Stimulated activated memory B cell treated with anti-CD40 and anti-IgM and Interleukin-4, amounts not matched to agents 10 μg/mL and 1 μg/mL and 100 μg/mL, for 72 hours (primary cell): Measurements from ENCODE around the gene CNPY4.
A peak's percentile ranks its signal among the peaks of the same experiment; 100 is the strongest.
"Not testable (repeated sequence)": the region's sequence is repeated elsewhere in the genome, so short reads cannot be mapped to it uniquely, and the experiment has no call there.

ENCODE experiments used
- ATAC-seq: fragments of 150-1000 bp; cut with Tn5 transposase; 2 replicates; pipeline ENCODE4 v1.10.0; 2021
- H3K27ac Mint-ChIP-seq: one replicate; pipeline ENCODE4 v1.8.0; 2022; ENCODE audit warnings: mild to moderate bottlenecking, mixed read lengths
- H3K27me3 Mint-ChIP-seq: one replicate; pipeline ENCODE4 v1.8.0; 2022; ENCODE audit warnings: mixed read lengths
- H3K36me3 Mint-ChIP-seq: one replicate; pipeline ENCODE4 v1.8.0; 2022; ENCODE audit warnings: mixed read lengths
- H3K4me1 Mint-ChIP-seq: one replicate; pipeline ENCODE4 v1.8.0; 2022; ENCODE audit warnings: mixed read lengths
- H3K4me3 Mint-ChIP-seq: one replicate; pipeline ENCODE4 v1.8.0; 2022; ENCODE audit warnings: mild to moderate bottlenecking, moderate library complexity, mixed read lengths
- H3K9me3 Mint-ChIP-seq: one replicate; pipeline ENCODE4 v1.8.0; 2022; ENCODE audit warnings: mixed read lengths

CNPY4 gene

GRCh38 chr7:100146350-100146749 is 26.9 kb downstream of the CNPY4 start:
- not testable (repeated sequence) for H3K4me3 Mint-ChIP-seq, H3K27me3 Mint-ChIP-seq, H3K27ac Mint-ChIP-seq, H3K9me3 Mint-ChIP-seq, ATAC-seq, H3K36me3 Mint-ChIP-seq
- peaks cover 25% of the 10 kb centered on the region for H3K4me1 Mint-ChIP-seq

DNA sequence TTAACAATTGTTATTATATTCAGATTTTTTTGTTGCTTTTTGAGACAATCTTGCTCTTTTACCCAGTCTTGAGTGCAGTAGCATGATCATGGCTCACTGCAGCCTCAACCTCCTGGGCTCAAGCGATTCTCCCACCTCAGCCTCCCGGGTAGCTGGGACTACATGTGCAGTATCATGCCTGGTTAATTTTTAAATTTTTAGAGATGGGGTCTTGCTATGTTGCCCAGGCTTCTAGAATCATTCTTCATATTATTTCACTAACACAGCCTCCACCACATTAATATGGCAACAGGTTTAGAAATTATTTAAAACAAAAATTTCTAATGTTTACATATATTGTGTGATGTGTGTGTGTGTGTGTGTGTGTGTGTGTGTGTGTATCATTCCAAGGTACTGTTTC is 27.8 kb downstream of the CNPY4 start:
- no peak for ATAC-seq
- H3K27ac Mint-ChIP-seq = no peak overlapping the region
- peaks cover 29% of the 10 kb centered on the region for H3K4me1 Mint-ChIP-seq
- no peaks in the 10 kb centered on the region for H3K9me3 Mint-ChIP-seq
- no peaks in the 10 kb centered on the region for H3K27me3 Mint-ChIP-seq
- peaks cover 11% of the 10 kb centered on the region for H3K36me3 Mint-ChIP-seq
- H3K4me3 Mint-ChIP-seq = no peak overlapping the region

- Mint-ChIP-seq H3K36me3 (peaks cover 20% of the 10 kb centered on the region), H3K9me3 (no peaks in the 10 kb centered on the region), H3K4me3 (peak overlapping the region; percentile 97), H3K4me1 (peaks cover 38% of the 10 kb centered on the region), H3K27me3 (no peaks in the 10 kb centered on the region), H3K27ac (peak overlapping the region; percentile 96)
- ATAC-seq = no peak
Observed at GRCh38 chr7:100148225-100148558, 28.8 kb downstream of the CNPY4 start.

DNA sequence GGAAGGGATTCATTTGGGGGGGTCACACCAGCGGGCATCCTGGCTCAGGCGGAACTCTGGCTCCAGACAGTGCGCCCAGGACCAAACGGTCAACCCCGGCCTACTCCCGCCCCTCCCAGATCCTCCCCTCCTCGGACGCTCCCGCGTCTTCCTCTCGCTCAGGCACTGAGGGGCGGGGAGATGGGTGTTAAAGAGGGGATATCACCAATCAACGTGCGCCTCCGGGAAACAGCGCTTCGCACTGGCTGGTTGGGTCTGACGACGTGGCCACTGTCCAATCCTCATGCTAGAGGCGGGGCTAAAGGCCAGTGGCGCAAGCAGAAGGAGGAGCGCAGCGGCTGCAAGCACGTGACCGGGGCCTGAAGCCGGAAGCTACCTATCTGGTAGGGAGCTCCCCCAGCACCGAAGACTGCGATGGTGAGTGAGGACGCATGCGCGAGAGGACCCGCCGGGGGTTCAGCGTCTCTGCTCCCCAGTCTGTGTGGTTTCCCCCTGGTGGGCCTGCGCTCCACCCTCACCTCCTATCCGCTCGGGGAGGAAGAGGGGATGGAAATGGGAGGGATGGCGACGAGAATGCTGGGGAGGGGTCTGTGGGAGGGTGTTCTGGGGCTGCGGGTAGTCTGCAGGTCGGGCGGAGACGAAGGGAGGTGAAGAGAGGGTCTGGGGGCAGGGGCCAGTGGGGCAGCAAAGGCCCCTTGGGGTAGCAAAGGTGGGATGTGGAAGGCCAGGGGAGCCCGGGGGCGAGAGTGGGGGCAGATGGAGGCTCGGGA is 29.3 kb downstream of the CNPY4 start, which contains the start of gene LAMTOR4:
TSS of gene LAMTOR4 (plus strand) at position 360 of the 770 bp plus-strand sequence. CDS start at position 415, 55 bp downstream.
- peak; percentile 99 for ATAC-seq
- no peaks in the 10 kb centered on the region for H3K27me3 Mint-ChIP-seq
- peak within 1 kb of the TSS; percentile 97 for H3K4me3 Mint-ChIP-seq
- H3K4me1 Mint-ChIP-seq = peaks cover 41% of the 10 kb centered on the region
- H3K27ac Mint-ChIP-seq = peak within 1 kb of the TSS; percentile 96
- H3K36me3 Mint-ChIP-seq = peaks cover 20% of the 10 kb centered on the region
- H3K9me3 Mint-ChIP-seq = no peaks in the 10 kb centered on the region

DNA sequence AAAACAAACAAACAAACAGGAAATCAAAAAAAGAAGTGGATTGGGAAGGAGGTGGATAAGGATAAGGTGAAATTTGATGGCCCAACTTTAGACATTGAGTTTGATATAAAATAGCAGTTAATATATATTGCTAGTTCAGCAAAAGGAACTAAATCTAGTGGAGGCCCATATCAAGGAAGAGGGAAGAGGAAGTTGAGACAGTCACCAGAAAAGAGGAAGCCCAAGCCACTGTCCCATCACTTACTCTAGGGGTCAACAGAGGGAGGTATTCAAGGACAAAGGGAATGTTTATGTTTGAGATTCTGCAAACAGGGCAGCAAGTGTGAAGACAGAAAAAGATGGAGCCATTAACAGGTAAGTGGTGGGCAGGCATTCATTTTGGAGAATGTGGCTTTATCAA is 33.0 kb downstream of the CNPY4 start:
- Mint-ChIP-seq H3K36me3 (peaks cover 30% of the 10 kb centered on the region), H3K27me3 (no peaks in the 10 kb centered on the region), H3K4me1 (peaks cover 60% of the 10 kb centered on the region), H3K27ac (peak overlapping the region; percentile 20), H3K9me3 (no peaks in the 10 kb centered on the region), H3K4me3 (no peak overlapping the region)
- no peak for ATAC-seq

DNA sequence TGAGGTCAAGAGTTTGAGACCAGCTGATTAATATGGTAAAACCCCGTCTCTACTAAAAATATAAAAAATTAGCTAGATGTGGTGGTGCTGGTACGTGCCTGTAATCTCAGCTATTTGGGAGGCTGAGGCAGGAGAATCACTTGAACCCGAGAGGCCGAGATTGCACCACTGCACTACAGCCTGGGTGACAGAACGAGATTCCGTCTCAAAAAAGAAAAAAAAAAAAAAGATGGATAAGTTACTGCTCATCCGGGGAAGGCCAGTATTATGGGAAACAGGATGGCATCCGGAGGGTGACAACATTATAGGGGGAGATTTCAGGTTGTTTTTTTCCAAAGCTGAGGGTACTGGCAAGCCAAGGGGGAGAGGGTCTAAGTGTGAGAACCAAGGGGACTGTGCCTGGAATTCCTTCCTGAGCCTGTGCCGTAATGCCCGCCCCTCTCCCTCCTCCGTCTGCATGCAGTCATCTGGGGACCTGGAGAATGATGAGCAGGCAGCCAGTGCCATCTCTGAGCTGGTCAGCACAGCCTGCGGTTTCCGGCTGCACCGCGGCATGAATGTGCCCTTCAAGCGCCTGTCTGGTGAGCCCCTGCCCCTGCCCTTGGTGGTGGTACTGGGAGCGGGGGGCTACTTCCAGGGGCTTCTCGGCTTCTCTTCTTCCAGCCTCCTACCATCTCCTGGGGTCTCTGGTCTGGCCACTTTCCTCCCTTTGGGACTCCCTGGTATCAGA is 33.7 kb downstream of the CNPY4 start:
- no peaks in the 10 kb centered on the region for H3K27me3 Mint-ChIP-seq
- ATAC-seq = no peak
- H3K4me1 Mint-ChIP-seq = peaks cover 64% of the 10 kb centered on the region
- H3K36me3 Mint-ChIP-seq = peaks cover 30% of the 10 kb centered on the region
- H3K27ac Mint-ChIP-seq = peak overlapping the region; percentile 20
- no peaks in the 10 kb centered on the region for H3K9me3 Mint-ChIP-seq
- H3K4me3 Mint-ChIP-seq = no peak overlapping the region

- ATAC-seq = no peak
- no peak overlapping the region for H3K4me3 Mint-ChIP-seq
- peaks cover 30% of the 10 kb centered on the region for H3K36me3 Mint-ChIP-seq
- H3K4me1 Mint-ChIP-seq = peaks cover 61% of the 10 kb centered on the region
- H3K27ac Mint-ChIP-seq = no peak overlapping the region
- H3K9me3 Mint-ChIP-seq = no peaks in the 10 kb centered on the region
- H3K27me3 Mint-ChIP-seq = no peaks in the 10 kb centered on the region
Observed at GRCh38 chr7:100153708-100154535, 34.5 kb downstream of the CNPY4 start.

GRCh38 chr7:100154651-100155491 is 35.4 kb downstream of the CNPY4 start:
- Mint-ChIP-seq H3K4me3 (no peak overlapping the region), H3K36me3 (peaks cover 30% of the 10 kb centered on the region), H3K4me1 (peaks cover 63% of the 10 kb centered on the region), H3K9me3 (no peaks in the 10 kb centered on the region), H3K27ac (no peak overlapping the region), H3K27me3 (no peaks in the 10 kb centered on the region)
- no peak for ATAC-seq

- Mint-ChIP-seq H3K4me1 (peaks cover 55% of the 10 kb centered on the region), H3K27me3 (no peaks in the 10 kb centered on the region), H3K36me3 (peaks cover 22% of the 10 kb centered on the region), H3K9me3 (no peaks in the 10 kb centered on the region), H3K4me3 (no peak overlapping the region), H3K27ac (peak overlapping the region; percentile 82)
- no peak for ATAC-seq
Observed at GRCh38 chr7:100155553-100156317, 36.3 kb downstream of the CNPY4 start.

- peaks cover 54% of the 10 kb centered on the region for H3K4me1 Mint-ChIP-seq
- no peaks in the 10 kb centered on the region for H3K27me3 Mint-ChIP-seq
- H3K4me3 Mint-ChIP-seq = peak overlapping the region; percentile 85
- peak; percentile 25 for ATAC-seq
- peak overlapping the region; percentile 82 for H3K27ac Mint-ChIP-seq
- peaks cover 21% of the 10 kb centered on the region for H3K36me3 Mint-ChIP-seq
- H3K9me3 Mint-ChIP-seq = no peaks in the 10 kb centered on the region
Observed at GRCh38 chr7:100156331-100157068, 37.1 kb downstream of the CNPY4 start.

DNA sequence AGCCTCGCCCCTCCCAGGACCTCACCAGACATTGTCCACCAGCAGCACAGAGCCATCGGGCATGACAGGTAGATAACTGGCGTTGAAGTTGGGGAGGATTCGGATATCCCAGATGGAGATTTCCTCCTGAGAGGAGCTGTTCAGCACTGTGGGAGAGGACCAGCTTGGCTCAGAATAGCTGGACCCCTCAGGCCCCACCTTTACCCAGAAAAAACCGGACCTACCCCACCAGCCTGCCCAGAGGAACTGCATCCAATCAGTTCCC is 37.6 kb downstream of the CNPY4 start:
- Mint-ChIP-seq H3K27ac (peak overlapping the region; percentile 82), H3K4me3 (peak overlapping the region; percentile 85), H3K4me1 (peaks cover 49% of the 10 kb centered on the region), H3K36me3 (peaks cover 21% of the 10 kb centered on the region), H3K9me3 (no peaks in the 10 kb centered on the region), H3K27me3 (no peaks in the 10 kb centered on the region)
- ATAC-seq = no peak

DNA sequence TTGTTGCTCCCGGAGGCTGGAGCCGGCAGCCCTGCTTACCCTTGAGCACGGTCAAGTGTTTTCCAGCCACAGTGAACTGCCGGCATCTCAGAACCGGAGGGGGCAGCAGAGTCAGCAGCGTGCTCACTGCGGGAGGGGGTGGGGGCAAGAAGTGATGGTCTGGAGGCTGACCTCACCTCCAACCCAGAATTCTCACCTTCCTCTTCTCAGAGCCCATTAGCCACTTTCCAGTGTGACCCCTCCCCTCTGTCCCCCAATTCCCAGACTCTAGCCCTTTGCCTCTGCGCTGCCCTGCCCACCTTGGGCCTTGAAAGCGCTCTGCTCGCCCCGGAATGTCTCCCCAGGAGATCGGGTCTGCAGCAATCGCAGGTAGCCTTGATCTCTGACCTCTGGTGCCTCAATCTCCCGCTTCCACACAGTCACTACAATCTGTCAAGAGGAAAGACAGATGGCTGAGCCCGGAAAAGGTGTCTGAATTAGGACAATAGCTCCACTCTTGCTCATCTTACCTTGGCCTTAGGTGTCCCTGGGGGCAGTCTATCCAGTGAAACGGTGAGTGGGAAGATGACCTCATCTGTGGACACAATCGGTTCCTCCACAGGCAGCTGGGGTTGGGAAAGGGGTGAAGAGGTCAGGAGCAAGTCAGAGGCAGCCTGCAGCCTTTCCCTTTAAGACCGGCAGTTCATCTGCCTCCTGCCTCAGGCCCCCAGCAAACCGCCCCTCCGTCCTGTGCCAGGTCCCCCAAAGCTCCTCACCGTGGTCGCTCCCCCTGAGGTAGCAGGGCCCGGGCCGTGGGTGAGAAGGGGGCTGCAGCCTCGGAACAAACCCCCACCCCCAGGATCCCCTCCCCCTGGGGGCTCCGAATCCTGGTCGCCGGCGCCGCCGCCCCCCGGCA is 38.1 kb downstream of the CNPY4 start:
- Mint-ChIP-seq H3K4me3 (peak overlapping the region; percentile 85), H3K4me1 (peaks cover 46% of the 10 kb centered on the region), H3K36me3 (peaks cover 16% of the 10 kb centered on the region), H3K27me3 (no peaks in the 10 kb centered on the region), H3K27ac (peak overlapping the region; percentile 82), H3K9me3 (no peaks in the 10 kb centered on the region)
- peak; percentile 21 for ATAC-seq
